Measurements from ENCODE around the gene GPT2.

The GPT2 gene

DNA sequence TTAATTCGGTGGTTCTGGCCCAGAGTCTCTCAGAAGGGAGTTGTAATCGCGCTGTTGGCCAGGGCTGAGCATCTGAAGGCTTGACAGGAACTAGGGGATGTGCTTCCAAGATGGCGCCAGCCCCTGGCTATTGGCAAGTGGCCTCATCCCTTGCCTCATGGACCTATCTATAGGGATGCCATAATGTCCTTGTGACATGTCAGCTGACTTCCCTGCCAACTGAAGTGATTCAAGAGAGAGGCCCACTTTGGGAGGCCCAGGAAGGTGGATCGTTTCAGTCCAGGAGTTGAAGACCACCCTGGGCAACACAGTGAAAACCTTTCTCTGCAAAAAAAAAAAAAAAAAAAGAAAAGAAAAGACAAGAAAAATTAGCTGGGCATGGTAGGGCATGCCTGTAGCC lies 38.2 kb upstream of the GPT2 start:
- TF ChIP-seq SPI1 (IDR thresholded peaks at IDR 0.05; ENCODE audit: borderline replicate concordance, low read depth): no peak
- TF ChIP-seq, protein P1, sequence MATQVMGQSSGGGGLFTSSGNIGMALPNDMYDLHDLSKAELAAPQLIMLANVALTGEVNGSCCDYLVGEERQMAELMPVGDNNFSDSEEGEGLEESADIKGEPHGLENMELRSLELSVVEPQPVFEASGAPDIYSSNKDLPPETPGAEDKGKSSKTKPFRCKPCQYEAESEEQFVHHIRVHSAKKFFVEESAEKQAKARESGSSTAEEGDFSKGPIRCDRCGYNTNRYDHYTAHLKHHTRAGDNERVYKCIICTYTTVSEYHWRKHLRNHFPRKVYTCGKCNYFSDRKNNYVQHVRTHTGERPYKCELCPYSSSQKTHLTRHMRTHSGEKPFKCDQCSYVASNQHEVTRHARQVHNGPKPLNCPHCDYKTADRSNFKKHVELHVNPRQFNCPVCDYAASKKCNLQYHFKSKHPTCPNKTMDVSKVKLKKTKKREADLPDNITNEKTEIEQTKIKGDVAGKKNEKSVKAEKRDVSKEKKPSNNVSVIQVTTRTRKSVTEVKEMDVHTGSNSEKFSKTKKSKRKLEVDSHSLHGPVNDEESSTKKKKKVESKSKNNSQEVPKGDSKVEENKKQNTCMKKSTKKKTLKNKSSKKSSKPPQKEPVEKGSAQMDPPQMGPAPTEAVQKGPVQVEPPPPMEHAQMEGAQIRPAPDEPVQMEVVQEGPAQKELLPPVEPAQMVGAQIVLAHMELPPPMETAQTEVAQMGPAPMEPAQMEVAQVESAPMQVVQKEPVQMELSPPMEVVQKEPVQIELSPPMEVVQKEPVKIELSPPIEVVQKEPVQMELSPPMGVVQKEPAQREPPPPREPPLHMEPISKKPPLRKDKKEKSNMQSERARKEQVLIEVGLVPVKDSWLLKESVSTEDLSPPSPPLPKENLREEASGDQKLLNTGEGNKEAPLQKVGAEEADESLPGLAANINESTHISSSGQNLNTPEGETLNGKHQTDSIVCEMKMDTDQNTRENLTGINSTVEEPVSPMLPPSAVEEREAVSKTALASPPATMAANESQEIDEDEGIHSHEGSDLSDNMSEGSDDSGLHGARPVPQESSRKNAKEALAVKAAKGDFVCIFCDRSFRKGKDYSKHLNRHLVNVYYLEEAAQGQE (IDR thresholded peaks at IDR 0.05; ENCODE audit: insufficient replicate concordance, low read depth): no peak
- no peak overlapping the region for H3K27ac ChIP-seq (replicated peaks)
- no peak overlapping the region for H3K4me3 ChIP-seq (replicated peaks; ENCODE audit: insufficient read depth, low read length)
- no peak for DNase-seq (ENCODE audit: low read depth in 1 of 2, low spot score in 1 of 2)
- H3K27me3 ChIP-seq (ENCODE audit: insufficient read depth, poor library complexity, severe bottlenecking): no peaks in the 10 kb centered on the region

DNA sequence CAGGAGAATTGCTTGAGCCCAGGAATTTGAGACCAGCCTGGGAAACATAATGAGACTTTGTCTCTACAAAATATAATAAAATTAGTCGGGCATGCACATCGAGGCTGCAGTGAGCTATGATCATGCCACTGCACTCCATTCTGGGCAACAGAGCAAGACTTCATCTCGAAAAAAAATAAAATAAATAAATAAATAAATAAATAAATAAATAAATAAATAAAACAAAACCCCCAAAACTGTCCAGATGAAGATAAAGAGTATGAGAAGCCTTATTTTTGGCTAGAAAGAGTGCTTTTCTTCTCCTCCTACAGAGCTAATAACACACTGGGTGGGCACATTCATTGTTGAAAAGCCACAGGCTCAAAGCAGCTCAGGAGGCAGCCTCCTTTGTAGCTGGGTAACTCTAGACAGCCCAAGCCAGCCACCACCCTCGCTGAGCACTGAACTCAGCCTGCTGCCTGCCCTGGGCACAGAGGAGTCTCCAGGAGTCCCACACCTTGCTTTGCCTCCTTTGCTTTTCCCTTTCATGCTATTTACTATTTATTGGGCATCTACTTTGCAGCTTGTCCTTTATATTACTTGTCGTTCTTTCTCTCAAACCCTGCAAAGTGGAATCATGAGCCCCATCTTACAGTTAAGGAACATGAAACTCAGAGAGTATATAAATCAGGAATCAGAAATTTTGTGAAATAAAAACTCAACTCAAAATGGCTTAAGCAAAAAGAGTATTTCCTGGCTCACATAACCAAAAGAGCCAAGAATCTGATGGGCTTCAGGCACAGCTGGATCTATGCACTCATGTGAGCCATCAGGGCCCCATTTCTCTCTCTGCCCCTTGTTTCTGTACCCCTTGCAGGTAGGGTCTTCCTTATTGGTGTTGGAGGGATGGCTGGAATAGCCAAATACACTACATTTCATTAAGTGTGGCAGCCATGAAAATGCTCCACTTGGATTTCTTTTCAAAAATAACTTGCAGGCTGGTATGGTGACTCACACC lies 35.1 kb upstream of the GPT2 start:
- Histone ChIP-seq H3K27me3 (ENCODE audit: insufficient read depth, poor library complexity, severe bottlenecking) (no peaks in the 10 kb centered on the region), H3K27ac (replicated peaks) (no peak overlapping the region), H3K4me3 (replicated peaks; ENCODE audit: insufficient read depth, low read length) (no peak overlapping the region)
- DNase-seq (ENCODE audit: low read depth in 1 of 2, low spot score in 1 of 2): no peak
- TF ChIP-seq POLR2AphosphoS5 (IDR thresholded peaks at IDR 0.05; ENCODE audit: low read depth) (no peak), SPI1 (IDR thresholded peaks at IDR 0.05; ENCODE audit: borderline replicate concordance, low read depth) (no peak), GABPA (IDR thresholded peaks at IDR 0.05; ENCODE audit: low read depth) (no peak)
- TF ChIP-seq, protein P1 (IDR thresholded peaks at IDR 0.05; ENCODE audit: insufficient replicate concordance, low read depth): no peak
- TF ChIP-seq, protein P2, sequence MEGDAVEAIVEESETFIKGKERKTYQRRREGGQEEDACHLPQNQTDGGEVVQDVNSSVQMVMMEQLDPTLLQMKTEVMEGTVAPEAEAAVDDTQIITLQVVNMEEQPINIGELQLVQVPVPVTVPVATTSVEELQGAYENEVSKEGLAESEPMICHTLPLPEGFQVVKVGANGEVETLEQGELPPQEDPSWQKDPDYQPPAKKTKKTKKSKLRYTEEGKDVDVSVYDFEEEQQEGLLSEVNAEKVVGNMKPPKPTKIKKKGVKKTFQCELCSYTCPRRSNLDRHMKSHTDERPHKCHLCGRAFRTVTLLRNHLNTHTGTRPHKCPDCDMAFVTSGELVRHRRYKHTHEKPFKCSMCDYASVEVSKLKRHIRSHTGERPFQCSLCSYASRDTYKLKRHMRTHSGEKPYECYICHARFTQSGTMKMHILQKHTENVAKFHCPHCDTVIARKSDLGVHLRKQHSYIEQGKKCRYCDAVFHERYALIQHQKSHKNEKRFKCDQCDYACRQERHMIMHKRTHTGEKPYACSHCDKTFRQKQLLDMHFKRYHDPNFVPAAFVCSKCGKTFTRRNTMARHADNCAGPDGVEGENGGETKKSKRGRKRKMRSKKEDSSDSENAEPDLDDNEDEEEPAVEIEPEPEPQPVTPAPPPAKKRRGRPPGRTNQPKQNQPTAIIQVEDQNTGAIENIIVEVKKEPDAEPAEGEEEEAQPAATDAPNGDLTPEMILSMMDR (IDR thresholded peaks at IDR 0.05; ENCODE audit: insufficient read depth, low read length): no peak

DNA sequence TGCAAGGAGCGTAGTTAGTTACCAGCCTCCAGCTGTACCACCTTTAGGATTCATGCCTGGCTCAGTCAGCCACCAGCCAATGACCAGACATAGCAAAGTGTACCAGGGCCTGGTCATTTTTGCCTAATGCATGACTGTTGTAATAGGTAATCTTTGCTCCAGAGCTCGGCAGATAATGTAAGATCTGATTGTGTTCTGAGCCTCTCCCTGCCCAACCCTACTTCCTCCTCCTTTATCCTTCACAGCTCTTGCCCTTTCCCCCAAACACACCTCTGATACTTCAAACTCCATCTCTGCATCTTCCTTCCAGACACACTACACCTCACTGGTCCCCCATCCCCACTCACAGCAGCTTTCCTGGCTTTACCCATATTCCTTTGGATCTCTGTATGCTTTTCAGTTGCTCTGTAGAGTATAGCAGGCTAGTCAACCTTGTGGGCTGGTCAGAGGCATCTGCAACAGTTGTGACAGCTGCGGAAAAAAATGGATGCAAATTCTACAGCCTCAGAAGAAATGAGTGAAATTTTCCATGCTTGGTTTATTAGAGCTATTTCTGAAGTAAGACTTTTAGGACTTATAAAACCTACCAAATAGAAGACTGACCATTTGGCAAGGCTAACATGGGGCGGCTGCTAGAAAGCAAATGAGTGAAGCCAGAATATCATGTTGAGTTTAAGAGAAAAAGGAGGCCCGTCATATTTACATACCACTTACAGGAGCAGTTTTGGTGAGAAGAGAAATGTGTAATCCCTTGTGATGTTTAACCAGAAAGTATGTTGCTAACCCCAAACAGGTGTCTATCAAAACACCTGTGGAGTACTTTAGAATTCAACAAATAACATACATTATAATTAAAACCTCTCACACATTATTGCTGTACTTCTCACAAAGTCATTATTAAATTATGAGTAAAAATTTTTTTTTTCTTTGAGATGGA lies 33.3 kb upstream of the GPT2 start:
- Histone ChIP-seq H3K27ac (replicated peaks) (no peak overlapping the region), H3K27me3 (ENCODE audit: insufficient read depth, poor library complexity, severe bottlenecking) (no peaks in the 10 kb centered on the region), H3K4me3 (replicated peaks; ENCODE audit: insufficient read depth, low read length) (no peak overlapping the region)
- no peak for DNase-seq (ENCODE audit: low read depth in 1 of 2, low spot score in 1 of 2)
- TF ChIP-seq, protein P1 (IDR thresholded peaks at IDR 0.05; ENCODE audit: insufficient replicate concordance, low read depth): no peak
- TF ChIP-seq, protein P2 (IDR thresholded peaks at IDR 0.05; ENCODE audit: insufficient read depth, low read length): no peak
- TF ChIP-seq GABPA (IDR thresholded peaks at IDR 0.05; ENCODE audit: low read depth) (no peak), SPI1 (IDR thresholded peaks at IDR 0.05; ENCODE audit: borderline replicate concordance, low read depth) (no peak), POLR2AphosphoS5 (IDR thresholded peaks at IDR 0.05; ENCODE audit: low read depth) (no peak)
